HG03354 (cell line): ENCODE results near the gene PRR5.

Source experiments
- ATAC-seq: cut with Tn5 transposase; IDR thresholded peaks from one replicate; pipeline ENCODE4 v1.9.1; 2021; ENCODE audit warnings: mild to moderate bottlenecking; ENCODE audit not compliant: unreplicated experiment, poor library complexity, severe bottlenecking

Gene PRR5

DNA sequence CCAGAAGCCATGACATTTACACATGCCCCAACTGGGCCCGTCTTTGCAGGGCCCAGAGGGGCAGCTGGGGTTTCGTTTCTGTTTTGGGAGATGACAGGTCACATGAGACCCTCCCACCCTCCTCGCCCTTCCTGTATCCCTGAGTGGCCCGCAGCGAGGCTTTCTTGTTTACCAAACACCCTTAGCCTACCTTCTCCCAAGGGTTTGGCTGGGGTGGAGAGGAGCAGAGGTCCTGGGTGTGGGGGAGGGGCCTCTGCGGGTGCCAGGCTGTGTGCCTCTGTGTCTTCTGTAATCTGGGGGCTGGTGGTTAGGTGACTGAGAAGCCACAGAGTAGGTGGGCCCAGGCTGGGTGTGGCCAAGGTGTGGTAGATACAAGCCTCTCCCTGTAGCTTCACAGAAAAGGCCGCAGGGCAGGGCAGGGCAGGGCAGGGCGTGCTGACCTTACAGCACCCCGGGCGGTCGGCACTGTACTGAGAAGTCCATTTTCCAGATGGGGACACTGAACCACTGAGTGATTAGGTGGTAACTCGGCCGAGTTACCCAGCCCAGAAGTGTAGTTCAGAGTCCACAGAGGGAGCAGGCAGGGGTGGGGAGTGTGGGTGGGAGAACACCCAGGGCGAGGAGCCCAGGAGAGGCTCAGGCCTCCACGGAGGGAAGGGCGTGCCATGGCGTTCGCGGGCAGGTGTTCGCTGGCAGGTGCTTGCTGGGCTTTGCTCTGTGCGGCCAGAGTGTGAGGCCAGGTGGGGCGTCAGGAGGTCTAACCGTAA lies 8.7 kb downstream of the PRR5 start:
- no peak for ATAC-seq

DNA sequence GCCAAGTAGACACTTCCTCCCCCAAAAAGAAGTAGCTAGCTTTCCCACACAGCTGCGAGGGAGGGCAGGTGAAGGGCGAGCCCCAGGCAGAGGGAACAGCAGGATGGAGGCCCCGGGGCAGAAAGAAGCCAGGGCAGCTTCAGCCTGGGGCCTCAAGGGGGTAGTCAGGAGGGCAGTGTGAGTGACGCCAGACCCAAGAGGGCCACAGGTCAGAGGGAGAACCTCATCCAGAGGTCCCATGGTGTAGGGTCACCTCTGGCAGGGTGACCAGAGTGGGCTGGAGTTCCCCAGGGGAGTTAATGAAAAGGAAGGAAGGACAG lies 9.2 kb downstream of the PRR5 start:
- ATAC-seq = no peak

GRCh38 chr22:44711690-44712555 lies 9.9 kb downstream of the PRR5 start:
- no peak for ATAC-seq

DNA sequence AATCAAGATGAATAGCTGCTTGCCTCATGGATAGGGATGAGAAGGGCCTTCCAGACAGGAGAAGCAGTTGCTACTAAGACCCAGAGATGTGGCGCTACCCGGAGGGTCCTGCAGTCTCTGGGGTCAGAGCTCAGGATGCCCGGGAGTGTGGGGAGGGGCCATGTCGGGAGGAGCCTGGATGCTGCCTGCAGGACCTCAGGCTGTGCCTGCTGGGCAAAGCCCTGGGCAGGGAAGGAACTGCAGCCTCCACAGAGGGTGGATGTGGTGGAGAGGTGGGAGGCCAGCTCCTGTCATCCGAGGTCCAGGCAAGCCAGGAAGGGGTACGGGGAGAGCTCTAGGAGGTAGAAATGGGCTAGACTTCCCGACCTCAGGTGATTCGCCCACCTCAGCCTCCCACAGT lies 11.0 kb downstream of the PRR5 start:
- no peak for ATAC-seq

DNA sequence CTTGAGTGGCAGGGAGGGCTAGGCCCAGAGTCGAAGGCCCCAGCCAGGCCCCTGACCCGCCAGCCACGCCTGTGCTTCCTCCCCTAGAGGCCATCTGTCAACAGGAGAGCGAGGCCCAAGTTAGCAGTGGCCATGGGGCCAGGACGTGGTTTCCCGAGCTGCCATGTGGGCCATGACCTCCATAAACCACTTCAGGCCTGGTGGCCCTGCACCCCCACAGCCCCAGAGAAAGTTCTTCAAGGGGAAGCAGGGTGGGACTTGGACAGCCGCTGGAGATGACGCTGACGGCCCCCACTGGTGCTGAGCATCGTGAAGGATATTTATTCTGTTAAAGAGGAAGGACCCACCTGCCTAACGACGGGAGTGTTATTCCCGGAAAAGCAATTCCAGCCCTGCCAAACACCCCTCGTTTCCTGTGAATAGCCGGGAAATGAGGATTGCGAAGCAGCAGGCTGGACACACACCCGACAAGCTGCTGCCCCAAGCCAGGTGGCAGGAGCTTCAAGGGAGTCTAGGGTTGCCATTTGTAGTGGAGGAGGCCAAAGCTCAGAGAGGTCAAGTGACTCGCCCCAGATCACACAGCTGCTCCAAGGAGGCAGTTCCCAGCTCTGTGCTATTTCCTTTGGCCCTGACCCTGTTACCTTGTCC lies 12.8 kb downstream of the PRR5 start:
- no peak for ATAC-seq

- ATAC-seq = peak; percentile 47
These were observed 16.4 kb downstream of the PRR5 start for GRCh38 chr22:44718418-44718817.

DNA sequence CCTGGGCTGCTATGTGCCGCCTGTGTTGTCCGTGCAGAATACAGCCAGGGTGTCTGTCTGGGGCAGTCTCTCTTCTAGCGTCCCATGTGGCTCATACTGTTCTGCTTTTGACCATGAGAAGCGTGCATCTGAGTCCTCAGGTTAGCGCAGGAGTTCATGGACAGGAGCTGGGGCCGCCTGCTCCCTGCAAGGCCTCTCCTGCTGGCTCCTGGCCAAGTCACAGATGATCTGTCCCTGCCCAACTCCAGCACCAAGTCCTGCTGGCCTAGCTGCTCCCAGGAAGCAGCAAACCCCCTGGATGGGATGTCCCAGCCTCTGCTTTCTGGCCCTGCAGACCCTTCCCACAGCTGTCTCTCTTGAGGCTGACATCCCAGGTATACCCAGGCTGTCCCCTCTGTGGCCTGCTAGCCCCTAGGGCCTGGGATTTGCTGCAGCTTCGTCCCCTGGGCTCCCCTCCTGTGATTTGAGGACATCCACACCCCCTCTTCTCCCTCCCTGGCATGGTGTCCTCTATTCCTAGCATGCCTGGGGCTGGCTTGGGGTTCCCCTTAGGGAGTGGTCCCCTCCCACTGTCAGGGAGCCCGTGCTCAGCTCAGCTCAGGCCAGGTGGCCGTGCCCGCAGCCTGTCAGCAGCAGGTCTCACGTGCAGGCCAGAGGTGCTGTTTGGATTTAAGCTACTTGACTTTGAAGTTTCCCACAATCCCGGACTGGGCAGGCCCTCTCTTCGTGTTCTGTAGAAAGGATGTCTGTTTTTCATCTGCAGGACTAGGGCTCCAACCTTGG lies 17.8 kb downstream of the PRR5 start:
- no peak for ATAC-seq

GRCh38 chr22:44721213-44721612 lies 19.2 kb downstream of the PRR5 start:
- no peak for ATAC-seq

DNA sequence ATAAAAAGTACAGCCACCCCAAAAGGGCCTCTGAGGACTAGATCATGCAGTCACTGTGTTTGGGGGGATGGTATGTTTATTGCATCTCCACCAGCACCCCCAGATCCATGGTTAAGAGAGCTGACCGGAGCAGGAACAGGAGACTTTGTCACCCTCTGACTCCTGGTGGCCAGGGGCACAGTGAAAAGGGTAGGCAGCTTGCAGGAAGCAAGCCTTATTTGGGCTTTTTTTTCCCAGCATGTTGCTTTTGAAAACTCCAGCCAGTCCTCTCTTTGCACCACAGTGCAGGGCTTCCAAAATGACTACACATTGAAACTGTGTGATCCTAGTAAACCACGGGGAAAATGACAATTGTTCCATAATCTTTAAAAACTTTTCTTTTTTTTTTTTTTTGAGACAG lies 20.6 kb downstream of the PRR5 start:
- ATAC-seq = no peak

- ATAC-seq = no peak
These were observed 21.8 kb downstream of the PRR5 start for GRCh38 chr22:44723801-44724200.

DNA sequence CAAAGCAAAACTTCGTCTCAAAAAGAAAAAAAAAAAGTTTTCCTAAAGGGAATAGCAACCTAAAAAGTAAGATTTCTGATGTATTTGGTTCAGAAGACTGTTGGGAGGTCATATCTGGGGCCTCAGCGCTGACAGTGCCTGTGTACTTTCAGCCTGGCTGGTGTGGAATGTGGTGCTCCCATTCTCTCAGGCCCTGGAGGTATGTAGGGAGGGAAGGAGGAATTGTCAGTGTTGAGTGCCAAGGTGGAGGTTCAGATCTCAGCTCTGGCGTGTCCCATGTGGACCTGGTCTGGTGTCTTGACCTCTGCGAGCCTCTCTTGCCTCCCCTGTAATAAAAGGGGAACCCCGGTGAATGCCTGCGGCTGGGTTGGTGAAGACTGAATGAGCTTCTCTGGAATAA lies 22.4 kb downstream of the PRR5 start:
- ATAC-seq = no peak

- no peak for ATAC-seq
These were observed 22.9 kb downstream of the PRR5 start for GRCh38 chr22:44724859-44725258.

DNA sequence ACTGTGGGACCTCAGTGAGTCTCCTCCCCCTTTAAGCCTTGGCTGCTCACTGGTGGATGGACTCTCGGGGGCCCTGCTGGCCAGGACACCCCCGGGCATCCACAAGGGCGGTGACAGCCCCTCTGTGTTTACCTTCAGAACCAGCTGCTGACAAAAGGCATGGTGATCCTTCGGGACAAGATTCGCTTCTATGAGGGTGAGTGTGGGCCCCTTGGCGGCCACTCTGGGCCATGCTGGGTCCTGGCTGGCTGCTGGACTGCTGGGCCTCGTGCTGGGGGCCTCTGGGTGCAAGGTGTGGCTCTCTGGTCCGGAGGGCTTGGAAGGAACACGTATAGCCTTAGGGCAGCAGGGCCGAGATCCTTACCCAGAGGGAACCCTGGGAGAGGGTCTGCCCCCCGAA lies 24.4 kb downstream of the PRR5 start:
- no peak for ATAC-seq

- no peak for ATAC-seq
These were observed 25.1 kb downstream of the PRR5 start for GRCh38 chr22:44727148-44727547.

DNA sequence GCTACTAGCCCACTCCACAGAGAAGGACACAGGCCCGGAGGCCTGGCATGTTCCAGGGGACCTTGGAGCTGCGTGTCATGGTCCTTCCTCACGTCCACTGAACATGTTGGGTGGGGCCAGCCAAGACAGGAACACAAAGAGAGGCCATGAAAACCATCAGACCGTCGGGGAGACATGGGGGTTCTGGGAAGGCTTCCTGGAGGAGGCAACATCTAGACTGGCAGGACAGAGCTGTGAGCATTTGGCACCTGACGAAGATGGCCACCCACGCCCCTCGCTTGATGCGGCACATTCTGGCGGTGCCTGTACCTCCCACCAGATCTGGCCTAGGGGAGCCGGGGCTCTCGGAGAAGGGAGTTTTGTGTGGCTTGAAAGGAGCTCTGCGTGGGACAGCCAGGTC lies 25.7 kb downstream of the PRR5 start:
- no peak for ATAC-seq

GRCh38 chr22:44728761-44729324 lies 26.8 kb downstream of the PRR5 start:
- ATAC-seq = no peak

GRCh38 chr22:44729391-44730021 lies 27.5 kb downstream of the PRR5 start:
- ATAC-seq = no peak

- no peak for ATAC-seq
These were observed 28.0 kb downstream of the PRR5 start for GRCh38 chr22:44730022-44730393.
